GM19043 (cell line): ENCODE measurements around the gene CRACR2A.

Experiments
- ATAC-seq: cut with Tn5 transposase; IDR thresholded peaks from one replicate; pipeline ENCODE4 v1.9.1; 2021; ENCODE audit warnings: low read depth; ENCODE audit not compliant: unreplicated experiment

Gene CRACR2A

DNA sequence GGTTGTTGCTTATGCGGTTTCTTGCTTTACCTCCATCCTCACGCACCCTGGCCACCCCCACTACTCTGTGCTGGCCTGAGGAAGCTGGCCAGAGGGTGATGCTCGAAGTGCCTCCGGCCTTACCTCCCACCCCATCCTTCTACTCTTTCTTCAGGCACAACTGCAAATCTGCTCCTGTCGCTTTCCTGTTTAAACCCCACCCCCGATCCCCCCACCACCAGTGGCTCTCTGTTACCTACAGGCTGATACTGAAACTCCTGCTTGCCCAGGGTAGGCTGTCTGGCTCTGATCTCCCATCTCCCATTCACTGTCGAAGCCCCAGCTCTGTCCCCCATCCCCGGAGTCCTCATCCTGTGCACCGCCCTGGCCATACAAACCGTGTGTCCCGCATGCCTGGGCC, 150.4 kb downstream of the CRACR2A start:
- no peak for ATAC-seq

DNA sequence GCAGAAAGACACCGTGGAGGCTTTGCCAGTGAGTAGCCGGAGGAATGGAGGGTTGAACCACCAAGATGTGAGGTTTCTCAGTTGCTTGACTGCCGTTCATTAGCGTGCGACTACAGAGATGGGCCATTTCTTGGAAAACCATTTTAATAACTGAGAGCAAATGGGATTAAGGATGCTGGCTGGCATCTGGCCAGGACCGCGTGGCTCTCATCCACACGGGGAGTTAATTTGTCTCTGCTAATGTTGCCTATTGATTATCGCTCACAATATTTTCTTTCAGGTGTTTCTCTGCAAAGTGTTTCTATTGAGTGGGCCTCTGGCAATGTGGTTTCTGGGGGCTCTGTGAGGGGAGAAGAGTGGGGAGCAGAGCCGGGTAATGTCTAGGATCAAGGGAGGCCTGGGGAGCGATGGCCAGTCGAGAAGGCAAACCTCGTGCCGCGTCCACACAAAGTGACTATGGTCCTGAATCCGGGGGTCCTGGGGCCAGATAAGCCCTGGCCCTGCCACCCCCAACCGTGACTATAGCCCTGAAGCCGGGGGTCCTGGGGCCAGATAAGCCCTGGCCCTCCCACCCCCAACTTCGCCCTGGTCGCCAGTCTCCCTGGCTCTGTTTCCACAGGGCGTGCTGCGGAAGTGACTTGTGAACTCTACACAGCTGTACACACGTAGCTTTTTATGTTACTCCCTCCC, 151.3 kb downstream of the CRACR2A start:
- ATAC-seq, result no peak

DNA sequence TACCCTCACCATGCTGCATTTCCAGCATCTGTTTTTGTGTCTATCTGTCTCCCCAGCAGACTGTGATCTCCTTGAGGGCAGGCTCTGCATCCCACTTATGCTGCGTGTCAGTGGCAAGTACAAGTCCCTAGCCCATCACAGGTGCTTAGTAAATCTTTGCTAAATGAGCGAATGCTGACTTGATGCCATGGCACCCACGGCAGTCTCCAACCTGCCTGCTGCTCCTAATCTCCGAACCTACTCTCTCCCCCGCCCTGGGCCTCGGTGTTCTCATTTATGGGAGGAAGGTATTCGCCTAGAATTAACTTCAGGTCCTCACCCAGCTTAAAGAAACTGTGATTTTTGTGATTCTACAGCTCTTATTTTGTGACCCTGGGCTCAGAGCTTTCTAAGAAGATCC, 152.0 kb downstream of the CRACR2A start:
- no peak for ATAC-seq

DNA sequence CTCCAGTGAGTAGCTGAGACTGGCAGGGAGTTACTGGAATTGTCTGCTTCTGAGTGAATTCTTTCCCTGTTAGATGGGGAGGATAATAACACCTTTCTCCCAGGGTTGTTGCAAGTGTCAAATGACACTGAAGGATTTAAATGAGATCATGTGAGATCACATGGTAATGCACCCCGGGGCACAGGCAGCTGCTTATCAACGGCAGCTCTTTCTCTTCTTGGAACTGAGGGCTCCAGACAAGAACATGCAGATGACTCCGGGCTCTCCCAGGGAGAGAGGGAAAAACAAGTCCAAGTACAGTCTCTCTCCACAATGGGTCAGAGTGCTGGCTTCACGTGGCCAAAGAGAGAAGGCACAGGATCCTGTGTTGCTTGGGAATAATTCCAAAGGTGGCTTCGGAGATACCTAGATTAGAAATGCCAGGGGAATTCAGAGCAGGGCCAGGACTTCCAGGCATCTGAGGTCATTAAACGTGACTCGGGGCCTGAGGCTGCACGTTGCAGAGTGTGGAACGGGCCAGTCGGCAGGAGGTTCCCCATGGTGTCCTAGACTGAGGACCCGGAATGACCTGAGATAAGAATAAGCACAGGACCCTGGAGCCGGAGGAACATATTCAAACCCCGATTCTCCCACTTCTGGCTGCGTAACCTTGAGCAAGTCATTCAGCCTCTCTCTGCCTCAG, 152.7 kb downstream of the CRACR2A start:
- ATAC-seq, result no peak

DNA sequence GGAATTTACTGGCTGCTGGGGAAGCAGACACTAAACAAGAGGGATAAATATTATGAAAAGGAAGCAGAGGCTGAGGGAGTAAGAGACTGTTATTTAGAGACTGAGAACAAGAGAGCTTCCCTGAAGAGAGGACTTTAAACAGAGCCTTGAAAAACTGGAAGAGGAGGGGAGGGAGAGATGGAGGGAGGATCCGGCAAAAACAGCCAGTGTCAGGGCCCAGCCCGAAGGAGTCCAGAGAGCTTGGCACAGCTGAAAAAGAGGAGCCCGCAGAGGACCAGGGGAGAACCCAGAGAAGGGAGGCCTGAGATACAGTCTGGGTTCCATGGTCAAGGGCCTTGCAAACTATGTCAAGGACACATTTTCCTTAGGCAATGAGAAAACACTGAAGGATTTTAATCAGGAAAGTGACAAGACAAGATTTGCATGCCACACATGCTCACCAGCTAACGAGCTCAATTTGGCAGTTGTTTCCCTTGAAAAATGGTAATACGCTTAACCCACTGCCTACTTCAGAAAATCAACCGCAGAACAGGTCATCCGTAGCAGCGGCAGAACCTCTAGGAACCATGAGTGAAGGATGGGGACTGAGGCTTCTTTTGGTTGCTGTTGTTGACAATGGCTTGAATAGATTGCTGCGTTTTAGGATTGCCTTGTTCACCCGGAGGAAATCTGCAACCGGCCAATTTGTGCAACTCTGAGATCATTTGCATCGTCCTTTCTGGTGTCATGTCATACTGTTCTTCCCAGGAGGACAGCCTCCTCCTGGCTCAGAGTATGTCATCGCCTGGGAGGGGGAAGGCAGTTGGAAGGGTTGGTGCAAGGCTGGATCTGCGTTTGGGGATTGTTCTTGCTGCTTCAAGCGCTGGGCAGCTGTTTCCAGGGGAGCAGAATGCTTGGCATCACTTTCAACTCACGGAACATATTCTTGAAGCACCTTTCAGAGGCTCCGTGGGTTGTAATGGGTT, 153.7 kb downstream of the CRACR2A start:
- no peak for ATAC-seq

DNA sequence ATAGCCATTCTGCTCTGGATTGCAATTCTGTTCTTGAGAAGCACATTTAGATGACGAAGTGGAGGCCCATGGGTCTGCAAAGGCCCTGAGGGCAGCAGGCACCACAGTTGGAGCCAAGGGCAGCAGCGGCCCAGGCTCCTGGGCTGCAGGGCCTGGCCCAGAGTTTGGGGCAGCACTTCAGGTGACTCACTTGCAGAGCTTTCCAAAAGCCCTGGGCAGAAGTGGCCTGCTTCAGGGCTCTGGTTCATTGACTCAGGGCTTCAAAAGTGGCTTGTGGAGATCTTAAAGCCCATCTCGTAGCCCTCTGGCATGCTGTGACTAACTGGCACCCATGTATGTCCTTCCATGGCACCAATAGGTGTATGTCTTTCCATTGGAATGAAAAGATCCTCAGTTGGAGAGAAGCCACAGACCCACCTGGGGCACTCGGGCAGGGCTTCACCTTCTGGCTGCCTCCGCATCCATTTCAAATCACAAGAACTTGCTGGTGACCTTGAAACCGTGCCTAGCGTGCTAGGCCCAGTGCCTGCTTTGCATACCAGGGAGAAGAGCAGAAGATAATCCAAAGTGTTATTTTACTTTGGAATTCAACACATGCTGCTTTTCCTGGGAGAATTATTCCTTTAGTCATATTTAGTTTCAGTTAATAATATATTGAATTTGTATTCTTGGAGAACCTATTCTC, 155.2 kb downstream of the CRACR2A start:
- no peak for ATAC-seq

DNA sequence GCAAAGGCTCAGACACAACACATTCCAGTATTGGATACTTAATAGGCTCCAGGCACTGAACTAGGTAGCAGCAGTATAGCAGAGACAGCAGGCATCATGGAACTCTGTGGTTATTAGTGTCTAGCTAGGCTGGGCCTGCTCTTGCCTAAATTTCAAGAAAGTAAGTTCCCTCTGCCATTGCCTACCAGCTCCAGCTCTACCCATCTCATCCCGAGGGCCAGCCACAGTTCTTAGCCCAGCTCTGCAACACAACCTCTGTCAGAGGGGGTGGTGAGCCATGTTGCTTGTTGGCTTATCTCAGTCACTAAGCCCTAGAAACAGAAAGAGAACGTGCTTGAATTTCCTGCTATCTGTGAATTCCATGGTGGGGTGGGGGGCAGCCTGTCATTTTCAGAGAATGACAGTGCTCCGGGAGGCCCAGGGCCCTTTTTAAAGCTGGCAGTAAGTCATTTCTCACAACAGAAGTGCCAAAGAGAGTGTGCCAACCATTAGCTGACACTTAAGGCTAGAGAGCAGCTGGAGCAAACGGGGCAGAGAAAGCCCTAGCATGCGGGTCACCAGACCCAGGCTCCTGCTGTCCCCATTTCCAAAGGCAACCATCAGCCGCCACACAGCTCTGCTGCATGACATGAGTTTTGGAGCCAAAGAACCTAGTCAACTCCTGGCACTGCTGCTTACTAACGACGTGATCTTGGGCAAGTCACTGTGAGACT, 156.1 kb downstream of the CRACR2A start:
- ATAC-seq, result no peak

DNA sequence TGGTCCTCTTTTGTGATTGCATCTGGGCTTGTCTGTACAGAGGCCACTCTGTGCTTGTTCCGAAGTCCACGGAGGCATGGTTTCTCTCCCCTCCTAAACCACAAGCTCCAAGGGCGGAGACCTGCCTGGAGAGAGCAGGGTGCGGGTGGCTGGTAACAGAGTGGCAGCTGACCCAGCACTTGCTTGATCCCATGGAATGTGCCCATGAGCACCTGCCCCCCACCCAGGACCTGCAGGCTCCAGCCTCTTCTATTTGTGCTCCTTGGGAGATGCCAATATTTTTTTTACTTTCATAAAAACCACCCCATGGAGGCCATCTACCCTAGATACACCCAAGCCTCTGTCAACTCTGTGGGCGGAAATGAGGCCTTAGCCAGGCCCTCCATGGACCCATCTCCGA, 157.2 kb downstream of the CRACR2A start:
- no peak for ATAC-seq

DNA sequence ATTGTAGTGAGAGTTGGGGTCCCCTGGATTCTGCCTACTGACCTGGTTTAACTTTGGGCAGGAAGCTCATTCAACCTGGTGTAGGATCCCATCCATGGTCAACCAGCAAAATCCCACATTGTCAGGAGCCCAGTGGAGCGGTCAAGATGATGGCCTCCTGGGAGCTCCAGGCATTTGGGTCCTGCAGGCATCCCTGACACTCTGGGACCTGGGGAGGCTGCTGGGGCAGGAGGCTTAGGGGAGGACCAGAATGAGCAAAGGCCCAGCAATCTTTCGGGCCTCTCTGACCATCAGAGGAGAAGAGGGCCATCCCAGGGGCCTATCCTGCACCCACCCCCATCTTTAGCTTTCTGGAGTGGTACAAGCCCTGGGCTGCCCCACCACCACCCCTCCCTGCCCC, 157.9 kb downstream of the CRACR2A start:
- ATAC-seq, result no peak

DNA sequence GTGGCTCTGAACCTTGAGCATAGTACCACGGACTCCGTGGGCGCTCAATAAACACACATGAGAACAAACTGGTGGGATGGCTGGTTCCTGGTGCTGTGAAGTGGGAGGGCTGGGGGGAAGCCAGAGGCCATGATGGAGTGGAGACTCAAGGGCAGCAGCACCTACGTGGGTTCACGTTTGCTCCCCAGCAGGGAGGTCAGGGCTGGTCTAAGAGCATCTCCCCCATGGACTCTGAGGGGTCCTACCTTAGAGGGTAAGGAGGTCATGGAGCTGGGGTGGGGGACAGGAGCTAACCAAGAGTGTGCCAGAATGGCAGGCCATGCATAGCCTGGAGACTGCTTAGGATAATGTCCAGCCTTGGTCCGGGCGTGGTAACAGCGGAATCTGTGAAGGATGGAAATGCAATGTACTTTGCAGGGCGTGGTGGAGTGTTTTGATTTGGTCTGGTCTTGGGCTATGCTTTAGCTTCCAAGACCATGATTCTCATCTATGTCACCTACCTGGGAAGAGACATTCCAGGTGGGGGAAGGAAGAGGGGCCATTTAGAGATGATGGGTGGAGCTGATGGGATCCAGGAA, 158.9 kb downstream of the CRACR2A start:
- ATAC-seq, result no peak

DNA sequence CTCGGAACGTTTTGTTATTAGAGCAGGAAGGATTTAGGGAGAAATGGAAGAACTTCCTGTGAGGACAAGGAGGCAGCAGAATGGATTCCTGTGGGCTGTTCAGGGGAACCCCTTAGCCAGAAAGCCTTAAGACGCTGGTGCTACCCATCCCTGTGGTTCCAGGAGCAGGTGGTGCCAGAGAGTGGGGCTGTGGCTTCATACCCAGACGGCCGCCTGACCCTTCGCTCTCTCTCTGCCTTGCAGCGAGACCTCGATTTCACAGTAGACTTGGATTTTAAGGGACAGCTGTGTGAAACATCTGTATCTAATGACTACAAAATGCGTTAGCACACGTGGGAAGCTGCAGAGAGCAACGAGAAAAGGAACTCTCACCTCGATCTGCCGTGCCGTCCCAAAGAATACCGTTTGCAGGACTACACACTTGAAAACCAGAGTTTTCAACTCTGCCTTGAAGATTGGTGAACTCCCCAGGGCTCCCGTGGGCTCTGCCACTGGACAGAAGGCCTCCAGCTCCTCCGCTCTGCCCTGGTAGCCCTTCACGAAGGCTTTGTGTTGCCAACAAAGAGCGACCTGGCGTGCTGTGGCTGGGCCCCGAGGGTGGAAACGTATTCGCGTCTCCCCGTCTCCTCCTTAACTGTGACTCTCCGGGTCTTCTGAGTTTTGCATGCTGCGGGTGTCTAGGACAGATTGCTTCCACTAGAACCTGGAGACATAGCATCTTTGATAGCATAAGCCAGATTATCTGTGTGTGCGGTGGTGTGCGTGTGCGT, 159.9 kb downstream of the CRACR2A start:
- no peak for ATAC-seq

DNA sequence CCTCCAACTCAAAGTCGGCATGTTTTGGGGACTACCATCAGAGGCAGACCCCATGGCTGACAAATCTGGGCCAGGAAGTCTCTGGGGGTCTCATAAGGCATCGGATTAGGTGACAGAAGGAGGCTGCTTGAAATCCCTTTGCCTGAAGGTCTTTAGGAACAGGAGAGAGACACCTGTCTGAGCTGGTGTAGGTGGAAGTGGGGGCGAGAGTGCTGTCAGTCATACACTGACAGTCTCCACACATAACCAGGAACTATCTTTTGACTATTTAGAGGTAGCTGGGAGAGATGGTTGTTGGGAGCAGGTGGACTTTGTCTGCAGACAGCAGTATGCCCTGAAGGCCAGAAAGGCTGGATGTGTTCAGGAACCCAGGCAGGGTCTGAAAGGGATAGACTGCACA, 163.2 kb downstream of the CRACR2A start:
- ATAC-seq, result no peak

DNA sequence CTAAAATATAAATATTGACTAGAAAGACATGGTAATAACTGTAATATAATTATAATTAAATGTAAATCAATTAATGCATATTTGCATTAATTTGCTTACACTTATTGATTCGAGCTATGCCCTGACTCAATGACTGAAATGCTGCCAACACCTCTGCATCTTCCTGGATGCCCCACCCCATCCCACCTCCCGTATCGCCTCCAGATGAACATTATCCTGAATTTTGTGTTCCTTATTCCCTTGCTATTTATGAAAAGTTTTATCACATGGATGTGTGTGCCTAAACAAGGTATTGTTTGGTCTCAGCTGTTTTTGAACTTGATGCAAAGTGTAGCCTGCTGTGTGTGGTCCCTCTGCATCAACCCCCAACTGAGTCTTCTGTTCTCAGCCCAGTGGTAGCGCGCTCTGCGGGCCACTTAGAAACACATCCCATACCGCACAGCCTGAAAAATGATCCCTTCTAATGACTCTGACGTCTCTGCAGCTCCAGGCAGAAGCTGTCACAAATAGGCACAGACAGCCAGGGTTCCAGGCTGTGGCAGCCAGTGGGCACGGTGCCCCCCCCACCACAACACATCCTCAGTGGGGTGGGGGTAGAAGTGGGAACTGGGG, 165.4 kb downstream of the CRACR2A start:
- ATAC-seq, result no peak

DNA sequence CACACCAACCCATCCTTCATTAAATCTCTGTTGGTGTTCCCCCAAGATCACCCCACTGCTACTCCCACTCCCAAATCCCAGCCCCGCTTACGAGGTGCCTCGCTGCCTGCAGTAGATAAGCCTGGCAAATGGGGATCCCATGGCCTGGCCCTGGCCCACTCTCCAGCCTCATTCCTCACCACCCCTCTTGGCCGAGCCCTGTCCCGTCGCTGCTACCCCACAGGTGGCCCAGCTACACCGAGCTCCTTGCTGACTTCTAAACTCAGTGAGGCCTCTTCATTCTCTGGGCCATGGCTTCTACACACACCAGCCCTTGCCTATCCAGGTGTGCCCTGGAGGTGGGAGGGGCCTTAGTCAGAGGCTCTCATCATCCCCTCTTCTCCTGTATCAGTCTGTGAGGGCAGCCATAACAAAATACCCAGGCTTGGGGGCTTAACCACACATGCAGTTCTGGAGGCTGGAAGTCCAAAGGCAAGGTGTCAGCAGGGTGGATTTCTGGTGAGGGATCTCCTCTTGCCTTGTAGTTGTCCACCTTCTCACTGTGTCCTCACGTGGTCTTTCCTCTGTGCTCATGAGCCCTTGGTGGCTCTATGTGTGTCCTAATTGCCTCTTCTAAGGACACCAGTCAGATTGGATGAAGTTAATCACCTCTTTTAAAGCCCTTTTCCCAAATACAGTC, 169.1 kb downstream of the CRACR2A start:
- ATAC-seq, result no peak

DNA sequence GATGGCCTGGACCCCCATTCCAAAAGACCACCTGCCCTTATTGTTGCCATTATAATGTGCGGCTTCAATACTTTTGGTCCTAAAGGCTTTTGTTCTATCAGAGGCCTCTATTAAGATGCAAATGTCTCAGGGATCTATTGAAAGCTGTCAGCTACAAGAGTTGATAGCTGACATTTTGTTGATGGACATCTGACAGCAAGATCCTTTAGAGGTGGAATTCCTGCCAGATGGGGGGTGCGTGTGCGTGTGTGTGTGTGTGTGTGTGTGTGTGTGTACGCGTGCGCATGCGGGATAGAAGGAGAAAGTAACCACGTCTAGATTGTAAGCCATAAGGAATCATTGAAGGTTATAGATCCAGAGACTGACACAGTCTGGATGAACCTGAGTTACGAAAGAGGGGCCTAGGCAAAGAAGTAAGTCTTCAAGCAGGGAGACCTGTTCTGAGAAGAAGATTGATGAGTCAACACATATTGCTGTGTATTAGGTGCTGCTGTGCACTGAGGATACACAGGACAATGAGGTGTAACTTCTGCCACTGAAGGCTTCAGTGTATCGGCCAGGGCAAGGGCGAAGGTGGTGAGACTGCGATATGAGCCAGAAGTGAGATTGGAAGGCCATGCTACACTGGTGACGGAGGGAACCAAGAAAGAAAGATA, 172.7 kb downstream of the CRACR2A start:
- no peak for ATAC-seq

DNA sequence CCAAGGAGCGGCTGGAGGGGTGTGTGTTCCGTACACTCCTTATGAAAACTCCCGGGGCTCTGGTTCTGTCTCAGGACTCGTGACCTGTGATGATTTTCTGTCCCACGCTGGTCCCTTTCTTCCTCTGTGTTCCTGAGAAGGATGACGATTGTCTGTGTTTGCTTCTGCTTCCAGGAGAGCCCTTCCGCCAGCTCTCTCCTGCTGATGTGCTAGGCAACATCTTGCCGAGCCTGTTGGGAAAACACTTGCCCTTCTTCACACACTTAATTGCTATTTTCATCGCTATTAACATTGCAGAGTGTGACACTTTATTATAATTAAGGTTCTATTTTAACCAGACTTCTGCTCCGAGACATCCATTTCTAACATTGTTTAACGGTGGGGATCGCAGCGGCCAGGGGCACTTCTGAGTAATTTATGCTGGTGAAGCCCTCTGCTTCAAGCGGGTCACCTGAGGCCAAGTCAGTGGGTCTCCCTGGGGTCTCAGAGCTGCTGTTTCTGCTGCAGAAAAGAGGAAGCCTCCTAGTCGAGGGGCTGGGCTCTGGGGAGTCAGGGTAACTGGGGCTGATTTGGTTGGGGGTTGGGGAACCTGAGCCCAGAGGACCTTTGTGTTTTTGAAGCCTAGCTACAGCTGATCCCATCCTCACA, 173.3 kb downstream of the CRACR2A start:
- ATAC-seq, result no peak

DNA sequence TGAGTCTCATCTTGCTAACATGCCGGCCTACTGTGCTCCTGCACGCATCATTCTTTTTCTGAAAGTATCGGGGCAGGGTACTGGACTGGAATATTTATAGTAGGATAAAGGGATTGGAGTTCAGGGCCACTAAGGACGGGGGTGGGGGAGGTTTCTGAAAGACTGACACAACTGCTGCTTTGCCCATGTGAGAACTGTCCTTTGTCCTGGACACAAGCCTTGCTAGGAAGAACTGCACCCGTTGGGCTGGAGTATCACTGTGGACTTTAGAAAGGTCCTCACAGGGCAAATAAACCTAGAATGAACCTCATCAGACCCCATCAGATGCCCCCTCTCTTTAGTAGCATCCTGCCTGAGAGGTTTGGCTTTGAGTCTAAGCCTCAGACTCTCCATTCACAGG, 174.4 kb downstream of the CRACR2A start:
- no peak for ATAC-seq
